ENCODE data around the gene CDH23.

CDH23 gene

DNA sequence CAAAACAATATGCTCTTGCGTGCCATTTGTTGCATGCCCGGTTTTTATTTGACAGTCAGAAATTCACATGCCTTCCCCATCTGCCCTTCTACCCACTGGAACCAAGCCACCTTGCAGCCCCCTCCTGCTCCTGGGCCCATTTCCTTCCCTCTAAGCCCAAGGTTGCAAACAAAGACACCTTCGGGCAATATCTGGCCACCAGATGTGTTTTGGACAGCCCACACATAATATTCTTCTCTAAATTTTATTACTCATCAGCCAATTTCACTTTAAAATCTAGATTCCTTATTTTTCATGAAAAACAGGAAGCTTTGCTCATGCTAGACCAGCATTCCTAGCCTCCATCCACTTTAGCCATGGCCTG, 341.1 kb downstream of the CDH23 start:
- H3K4me3 ChIP-seq (ENCODE audit: low read length) = no peak overlapping the region
- TF ChIP-seq, protein P1, sequence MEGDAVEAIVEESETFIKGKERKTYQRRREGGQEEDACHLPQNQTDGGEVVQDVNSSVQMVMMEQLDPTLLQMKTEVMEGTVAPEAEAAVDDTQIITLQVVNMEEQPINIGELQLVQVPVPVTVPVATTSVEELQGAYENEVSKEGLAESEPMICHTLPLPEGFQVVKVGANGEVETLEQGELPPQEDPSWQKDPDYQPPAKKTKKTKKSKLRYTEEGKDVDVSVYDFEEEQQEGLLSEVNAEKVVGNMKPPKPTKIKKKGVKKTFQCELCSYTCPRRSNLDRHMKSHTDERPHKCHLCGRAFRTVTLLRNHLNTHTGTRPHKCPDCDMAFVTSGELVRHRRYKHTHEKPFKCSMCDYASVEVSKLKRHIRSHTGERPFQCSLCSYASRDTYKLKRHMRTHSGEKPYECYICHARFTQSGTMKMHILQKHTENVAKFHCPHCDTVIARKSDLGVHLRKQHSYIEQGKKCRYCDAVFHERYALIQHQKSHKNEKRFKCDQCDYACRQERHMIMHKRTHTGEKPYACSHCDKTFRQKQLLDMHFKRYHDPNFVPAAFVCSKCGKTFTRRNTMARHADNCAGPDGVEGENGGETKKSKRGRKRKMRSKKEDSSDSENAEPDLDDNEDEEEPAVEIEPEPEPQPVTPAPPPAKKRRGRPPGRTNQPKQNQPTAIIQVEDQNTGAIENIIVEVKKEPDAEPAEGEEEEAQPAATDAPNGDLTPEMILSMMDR (conservative IDR thresholded peaks at IDR 0.05; ENCODE audit: low read depth, low read length) = no peak
- DNase-seq (ENCODE audit: low read depth) = no peak

DNA sequence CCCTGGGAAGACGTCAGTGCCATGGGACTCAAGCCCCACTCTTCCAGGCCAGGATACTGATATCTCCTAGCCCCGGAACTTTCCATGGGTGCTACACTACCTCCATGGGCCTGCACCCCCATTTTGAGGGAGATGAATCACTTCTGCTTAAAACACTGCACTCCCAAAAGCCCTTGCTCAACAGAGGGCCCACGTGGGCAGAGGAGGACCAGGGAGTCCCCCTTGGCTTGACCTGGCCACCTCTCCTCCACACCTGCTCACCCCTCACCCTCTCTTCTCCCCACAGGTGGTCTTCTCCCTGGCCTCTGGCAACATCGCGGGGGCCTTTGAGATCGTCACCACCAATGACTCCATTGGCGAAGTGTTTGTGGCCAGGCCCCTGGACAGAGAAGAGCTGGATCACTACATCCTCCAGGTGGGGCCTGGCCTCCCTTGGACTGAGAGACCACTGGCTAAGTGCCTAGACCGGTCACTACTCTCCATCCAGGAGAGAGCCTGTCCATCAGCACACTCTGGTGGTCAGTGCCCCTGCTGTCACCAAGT, 342.7 kb downstream of the CDH23 start:
- no peak overlapping the region for H3K4me3 ChIP-seq (ENCODE audit: low read length)
- no peak for DNase-seq (ENCODE audit: low read depth)
- TF ChIP-seq, protein P1 (conservative IDR thresholded peaks at IDR 0.05; ENCODE audit: low read depth, low read length) = no peak

DNA sequence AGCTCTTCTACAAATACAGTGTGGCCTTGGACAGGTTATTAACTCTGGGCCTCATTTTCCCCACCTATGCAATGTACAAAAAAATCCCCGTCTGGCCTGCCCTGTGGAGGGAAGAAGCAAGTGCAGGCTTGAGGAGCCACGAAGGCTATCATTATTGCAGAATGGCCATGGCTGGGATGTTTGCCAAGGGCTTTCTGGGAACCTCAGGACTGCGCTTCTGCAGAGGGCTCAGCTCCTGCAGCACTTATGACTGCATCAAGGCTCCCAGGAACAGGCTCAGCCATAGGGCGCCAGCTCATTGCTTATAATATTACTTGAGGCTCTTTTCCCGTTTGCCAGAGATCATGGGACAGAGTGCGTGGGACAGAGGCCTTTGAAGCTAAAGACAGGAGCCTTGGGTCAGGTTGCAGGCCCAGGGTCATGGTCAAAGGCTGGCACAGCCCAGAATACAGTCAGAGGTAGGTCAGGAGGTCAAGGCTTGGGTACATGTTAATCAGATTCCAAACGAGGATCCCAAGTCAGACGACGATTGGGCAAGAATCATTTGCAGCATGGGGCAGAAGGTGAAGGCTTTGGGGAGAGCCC, 343.4 kb downstream of the CDH23 start:
- TF ChIP-seq, protein P1 (conservative IDR thresholded peaks at IDR 0.05; ENCODE audit: low read depth, low read length) = peak; percentile 5
- DNase-seq (ENCODE audit: low read depth) = peak; percentile 52

DNA sequence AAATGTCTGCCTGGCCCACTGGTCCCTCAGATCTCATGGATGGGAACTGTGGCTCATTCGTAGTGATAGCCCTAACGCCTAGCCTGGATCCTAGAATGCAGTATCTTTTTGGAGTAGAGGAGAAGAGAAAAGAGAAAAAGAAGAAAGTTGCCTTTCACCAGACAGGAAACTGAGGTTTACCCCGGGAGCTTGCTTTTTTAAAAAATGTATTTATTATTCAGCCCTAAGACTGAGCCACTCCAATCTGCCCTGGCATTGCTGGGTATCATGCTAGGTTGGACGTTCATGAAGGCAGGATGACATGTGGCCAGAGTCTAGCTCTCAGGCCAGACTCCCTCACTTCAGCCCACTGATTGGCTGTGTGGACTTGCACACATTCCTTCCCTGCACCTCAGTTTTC, 344.3 kb downstream of the CDH23 start:
- TF ChIP-seq, protein P1 (conservative IDR thresholded peaks at IDR 0.05; ENCODE audit: low read depth, low read length) = no peak
- DNase-seq (ENCODE audit: low read depth) = no peak
- no peak overlapping the region for H3K4me3 ChIP-seq (ENCODE audit: low read length)

More for the DNA sequence above, 343.4 kb downstream of the CDH23 start:
- H3K4me3 ChIP-seq (ENCODE audit: low read length) = no peak overlapping the region

DNA sequence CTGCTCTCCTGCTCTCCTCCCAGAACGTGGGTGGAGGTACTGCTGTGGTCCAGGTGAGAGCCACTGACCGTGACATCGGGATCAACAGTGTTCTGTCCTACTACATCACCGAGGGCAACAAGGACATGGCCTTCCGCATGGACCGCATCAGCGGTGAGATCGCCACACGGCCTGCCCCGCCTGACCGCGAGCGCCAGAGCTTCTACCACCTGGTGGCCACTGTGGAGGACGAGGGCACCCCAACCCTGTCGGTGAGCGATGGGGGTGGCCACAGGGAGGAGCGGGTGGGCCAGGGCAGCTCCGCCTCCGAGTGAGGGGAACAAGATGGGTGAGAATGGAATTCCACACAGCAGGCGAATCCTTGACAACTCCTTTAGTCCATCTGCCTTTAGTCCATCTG, 345.0 kb downstream of the CDH23 start:
- TF ChIP-seq, protein P1 (conservative IDR thresholded peaks at IDR 0.05; ENCODE audit: low read depth, low read length) = no peak
- no peak overlapping the region for H3K4me3 ChIP-seq (ENCODE audit: low read length)
- DNase-seq (ENCODE audit: low read depth) = no peak

DNA sequence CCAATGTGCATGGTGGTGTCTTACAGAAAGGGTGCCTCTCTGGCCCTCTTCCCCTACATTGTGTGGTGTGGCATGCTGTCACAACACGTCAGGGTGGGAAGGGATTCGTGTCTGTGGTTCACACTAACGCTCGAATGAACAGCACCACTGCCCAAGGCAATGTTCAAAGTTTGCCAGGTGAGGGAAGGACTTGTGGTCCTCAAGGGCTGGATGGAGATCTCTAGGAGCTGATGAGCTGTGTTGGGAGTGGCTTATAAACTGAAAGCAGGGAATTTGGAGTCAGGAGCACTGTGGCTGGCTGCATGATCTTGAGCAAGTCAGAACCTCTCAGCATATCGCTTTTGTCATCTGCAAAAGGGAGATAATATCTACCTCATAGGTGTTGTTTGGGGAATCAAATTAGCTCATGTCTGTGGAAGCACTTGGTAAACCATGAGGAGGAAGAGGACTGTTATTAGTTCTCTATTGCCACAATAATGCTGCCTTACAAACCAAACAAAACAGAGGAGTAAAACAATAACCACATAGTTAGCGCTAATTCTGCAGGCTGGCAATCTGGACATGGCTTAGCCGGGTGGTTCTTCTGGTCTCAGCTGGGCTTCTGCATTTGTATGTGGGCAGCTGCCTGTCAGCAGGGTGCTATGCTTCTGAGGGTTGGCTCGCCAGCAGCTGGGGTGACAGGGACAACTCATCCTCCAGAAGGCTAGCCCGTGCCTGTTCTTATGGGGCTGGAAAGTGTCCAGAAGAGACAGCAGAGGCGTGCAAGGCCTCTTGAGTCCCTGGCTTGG, 345.8 kb downstream of the CDH23 start:
- H3K4me3 ChIP-seq (ENCODE audit: low read length) = no peak overlapping the region
- no peak for DNase-seq (ENCODE audit: low read depth)
- TF ChIP-seq, protein P1 (conservative IDR thresholded peaks at IDR 0.05; ENCODE audit: low read depth, low read length) = no peak

Measured in retinal pigment epithelial cell (primary cell).